HT1080 (cell line): ENCODE data around the gene AP3S1. TPM values are rescaled to one million over a fixed set of nuclear protein-coding genes. Genes with fewer than 3 reads are reported as not detected.

ENCODE experiments used
- DNase-seq: peaks from one replicate; pipeline ENCODE4 v3.0.0-alpha.2; 2015; ENCODE audit warnings: low read depth
- total RNA-seq: library from RNA; depleted of rRNA; stranded (reverse); fragments of >200 nt; shearing (Covaris generic); gene quantifications from 2 replicates; pipeline ENCODE4 v1.2.3, GENCODE V29; 2014; rRNA removed

AP3S1 gene
- total RNA-seq, 1 experiment from 2014 or later = 96.6 TPM

- no peak for DNase-seq
These were observed 94.3 kb downstream of the AP3S1 start for GRCh38 chr5:115936031-115936430.

GRCh38 chr5:115939059-115939458, 97.3 kb downstream of the AP3S1 start:
- no peak for DNase-seq

- no peak for DNase-seq
These were observed 98.5 kb downstream of the AP3S1 start for GRCh38 chr5:115940080-115940810.

- peak; percentile 83 for DNase-seq
These were observed 99.4 kb downstream of the AP3S1 start for GRCh38 chr5:115941051-115941675.

- DNase-seq = no peak
These were observed 102.8 kb downstream of the AP3S1 start for GRCh38 chr5:115944501-115944900.

- peak; percentile 69 for DNase-seq
These were observed 104.9 kb downstream of the AP3S1 start for GRCh38 chr5:115946655-115947054.

- DNase-seq = no peak
These were observed 105.5 kb downstream of the AP3S1 start for GRCh38 chr5:115947260-115947659.

- DNase-seq = no peak
These were observed 106.4 kb downstream of the AP3S1 start for GRCh38 chr5:115948091-115948534.

- DNase-seq = peak; percentile 5
These were observed 107.4 kb downstream of the AP3S1 start for GRCh38 chr5:115949096-115949495.

- no peak for DNase-seq
These were observed 110.9 kb downstream of the AP3S1 start for GRCh38 chr5:115952588-115952987.

GRCh38 chr5:115954144-115954543, 112.4 kb downstream of the AP3S1 start:
- DNase-seq = no peak

GRCh38 chr5:115956957-115957356, 115.2 kb downstream of the AP3S1 start:
- no peak for DNase-seq

- no peak for DNase-seq
These were observed 119.9 kb downstream of the AP3S1 start for GRCh38 chr5:115961381-115962238.

GRCh38 chr5:115962239-115962564, 120.5 kb downstream of the AP3S1 start, which contains the start of gene LVRN:
Gene LVRN, plus strand, starts transcription at chr5:115962475. Its CDS starts 143 bp downstream, at chr5:115962618.
- DNase-seq = no peak

GRCh38 chr5:115962565-115963402, 121.0 kb downstream of the AP3S1 start:
- DNase-seq = no peak

GRCh38 chr5:115963566-115963965, 121.8 kb downstream of the AP3S1 start:
- no peak for DNase-seq

Other genes starting within 250 kb of the AP3S1 start
- 2.4 and 2.7 TPM in 2 replicates for gene TICAM2, start 239.5 kb upstream of the AP3S1 start, total RNA-seq
- gene TMED7, start 215.9 kb upstream of the AP3S1 start, total RNA-seq = 180 and 288 TPM in 2 replicates
- 1.4 and 3.3 TPM in 2 replicates for gene CDO1, start 25.3 kb upstream of the AP3S1 start, total RNA-seq
- 28.9 and 30.5 TPM in 2 replicates for gene ATG12, start 370 bp upstream of the AP3S1 start, total RNA-seq
- 0.03 TPM in 1 of 2 replicates, not detected in the other for gene LVRN, start 120.5 kb downstream of the AP3S1 start, total RNA-seq
- 0.17 TPM in 1 of 2 replicates, not detected in the other for gene ARL14EPL, start 190.5 kb downstream of the AP3S1 start, total RNA-seq
- 31.9 and 33.4 TPM in 2 replicates for gene COMMD10, start 243.1 kb downstream of the AP3S1 start, total RNA-seq